Rectal smooth muscle tissue (tissue), 1 donor: ENCODE data around the gene PREX1.

Source experiments
- H3K27ac ChIP-seq: one replicate; pipeline ENCODE4 v1.7.0; 2013; ENCODE audit warnings: low read depth, low read length, inconsistent platforms
- H3K27me3 ChIP-seq: one replicate; pipeline ENCODE4 v1.7.0; 2013; ENCODE audit warnings: low read length; ENCODE audit not compliant: control insufficient read depth, insufficient read depth
- H3K36me3 ChIP-seq: one replicate; pipeline ENCODE4 v1.7.0; 2013; ENCODE audit warnings: low read length; ENCODE audit not compliant: control insufficient read depth, insufficient read depth
- H3K4me1 ChIP-seq: one replicate; pipeline ENCODE4 v1.7.0; 2013; ENCODE audit warnings: low read length; ENCODE audit not compliant: control insufficient read depth, insufficient read depth
- H3K4me3 ChIP-seq: one replicate; pipeline ENCODE4 v1.7.0; 2013; ENCODE audit warnings: low read length
- H3K9ac ChIP-seq: one replicate; pipeline ENCODE4 v1.7.0; 2013; ENCODE audit warnings: low read length

Gene PREX1

GRCh38 chr20:48676795-48677460 is 150.9 kb downstream of the PREX1 start:
- no peak overlapping the region for H3K4me3 ChIP-seq
- H3K4me1 ChIP-seq = no peaks in the 10 kb centered on the region
- H3K9ac ChIP-seq = no peak overlapping the region
- H3K27ac ChIP-seq = no peak overlapping the region
- H3K27me3 ChIP-seq = no peaks in the 10 kb centered on the region
- peaks cover 5% of the 10 kb centered on the region for H3K36me3 ChIP-seq

DNA sequence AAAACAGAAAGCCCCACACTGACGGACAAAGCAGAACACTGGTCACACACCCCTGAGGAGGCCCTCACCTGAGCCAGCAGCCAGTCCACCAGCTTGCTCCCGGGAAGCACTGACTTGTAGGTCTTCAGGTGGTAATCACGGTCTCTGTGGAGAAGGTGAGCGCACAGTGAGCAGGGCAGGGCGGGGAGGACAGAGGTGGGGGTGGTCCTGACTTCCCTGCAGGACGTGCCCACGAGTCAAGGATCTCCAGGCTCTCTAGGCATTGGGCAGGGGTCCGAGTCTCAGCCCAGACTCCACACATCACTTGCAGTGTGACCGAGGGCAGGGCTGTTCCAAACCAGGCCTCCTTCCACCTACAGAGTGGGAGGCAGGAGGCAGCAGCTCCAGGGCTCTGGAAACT is 151.7 kb downstream of the PREX1 start:
- H3K27me3 ChIP-seq = no peaks in the 10 kb centered on the region
- no peak overlapping the region for H3K4me3 ChIP-seq
- no peak overlapping the region for H3K9ac ChIP-seq
- peaks cover 5% of the 10 kb centered on the region for H3K36me3 ChIP-seq
- H3K27ac ChIP-seq = no peak overlapping the region
- no peaks in the 10 kb centered on the region for H3K4me1 ChIP-seq

- Histone ChIP-seq H3K9ac (no peak overlapping the region), H3K4me3 (no peak overlapping the region), H3K27me3 (no peaks in the 10 kb centered on the region), H3K36me3 (peaks cover 3% of the 10 kb centered on the region), H3K4me1 (no peaks in the 10 kb centered on the region), H3K27ac (no peak overlapping the region)
Observed at GRCh38 chr20:48674461-48674860, 153.3 kb downstream of the PREX1 start.

- no peaks in the 10 kb centered on the region for H3K4me1 ChIP-seq
- H3K9ac ChIP-seq = no peak overlapping the region
- H3K27ac ChIP-seq = no peak overlapping the region
- H3K4me3 ChIP-seq = no peak overlapping the region
- peaks cover 3% of the 10 kb centered on the region for H3K36me3 ChIP-seq
- H3K27me3 ChIP-seq = no peaks in the 10 kb centered on the region
Observed at GRCh38 chr20:48673507-48673906, 154.3 kb downstream of the PREX1 start.

DNA sequence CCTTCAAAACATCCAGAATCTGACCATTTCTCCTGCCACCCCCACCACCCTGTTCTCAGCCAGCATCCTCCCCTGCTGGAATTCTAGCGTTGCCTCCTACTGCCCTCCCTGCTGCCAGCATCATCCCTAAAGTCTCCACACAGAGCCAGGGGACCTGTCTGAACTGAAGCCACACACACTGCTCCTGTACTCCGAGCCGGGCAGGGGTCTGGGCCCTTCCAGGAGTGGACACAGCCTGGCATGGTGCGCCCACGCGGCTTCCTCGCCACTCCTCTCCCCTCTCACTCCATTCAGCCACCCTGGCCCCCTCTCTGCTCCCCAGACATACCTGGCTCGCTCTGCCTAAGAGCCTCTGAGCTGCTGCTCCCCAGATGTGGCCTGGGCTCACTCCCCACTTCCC is 155.5 kb downstream of the PREX1 start:
- Histone ChIP-seq H3K36me3 (peaks cover 3% of the 10 kb centered on the region), H3K27me3 (no peaks in the 10 kb centered on the region), H3K9ac (no peak overlapping the region), H3K4me3 (no peak overlapping the region), H3K4me1 (no peaks in the 10 kb centered on the region), H3K27ac (no peak overlapping the region)

GRCh38 chr20:48671141-48671540 is 156.7 kb downstream of the PREX1 start:
- H3K9ac ChIP-seq = no peak overlapping the region

GRCh38 chr20:48669946-48670605 is 157.7 kb downstream of the PREX1 start:
- H3K36me3 ChIP-seq = no peaks in the 10 kb centered on the region
- H3K4me3 ChIP-seq = no peak overlapping the region
- no peaks in the 10 kb centered on the region for H3K27me3 ChIP-seq
- no peak overlapping the region for H3K27ac ChIP-seq
- no peaks in the 10 kb centered on the region for H3K4me1 ChIP-seq
- no peak overlapping the region for H3K9ac ChIP-seq

More at GRCh38 chr20:48671141-48671540, 156.7 kb downstream of the PREX1 start:
- Histone ChIP-seq H3K27ac (no peak overlapping the region), H3K27me3 (no peaks in the 10 kb centered on the region), H3K36me3 (peaks cover 2% of the 10 kb centered on the region), H3K4me3 (no peak overlapping the region), H3K4me1 (no peaks in the 10 kb centered on the region)

DNA sequence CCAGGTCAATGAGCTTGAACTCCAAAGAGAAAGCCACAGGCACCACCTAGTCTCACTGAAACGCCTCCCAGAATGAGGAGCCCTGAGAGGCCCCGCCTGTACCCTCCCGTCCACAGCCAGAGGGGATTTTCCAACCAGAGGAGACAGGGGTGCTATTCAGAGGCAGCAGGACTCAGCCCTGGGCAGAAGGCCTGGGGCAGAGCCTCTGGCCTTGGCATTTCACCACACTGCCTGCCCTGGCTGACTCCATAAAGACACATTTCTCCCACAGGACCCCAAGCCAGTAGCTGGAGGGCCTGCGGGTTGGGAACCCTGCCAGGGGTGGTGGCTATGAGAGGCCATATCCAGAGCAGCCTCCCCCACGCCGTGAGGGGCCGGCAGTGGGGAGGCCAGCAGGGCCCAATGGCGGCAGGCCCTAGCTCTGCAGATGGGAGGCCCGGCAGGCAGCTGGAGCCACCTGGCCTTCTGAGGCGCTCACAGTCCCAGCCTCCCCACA is 159.3 kb downstream of the PREX1 start:
- H3K27ac ChIP-seq = no peak overlapping the region
- H3K36me3 ChIP-seq = no peaks in the 10 kb centered on the region
- no peak overlapping the region for H3K9ac ChIP-seq
- H3K4me1 ChIP-seq = no peaks in the 10 kb centered on the region
- no peaks in the 10 kb centered on the region for H3K27me3 ChIP-seq
- H3K4me3 ChIP-seq = no peak overlapping the region

- no peaks in the 10 kb centered on the region for H3K4me1 ChIP-seq
- H3K9ac ChIP-seq = no peak overlapping the region
- H3K27me3 ChIP-seq = no peaks in the 10 kb centered on the region
- H3K36me3 ChIP-seq = no peaks in the 10 kb centered on the region
- H3K4me3 ChIP-seq = no peak overlapping the region
- H3K27ac ChIP-seq = no peak overlapping the region
Observed at GRCh38 chr20:48667889-48668413, 159.8 kb downstream of the PREX1 start.

DNA sequence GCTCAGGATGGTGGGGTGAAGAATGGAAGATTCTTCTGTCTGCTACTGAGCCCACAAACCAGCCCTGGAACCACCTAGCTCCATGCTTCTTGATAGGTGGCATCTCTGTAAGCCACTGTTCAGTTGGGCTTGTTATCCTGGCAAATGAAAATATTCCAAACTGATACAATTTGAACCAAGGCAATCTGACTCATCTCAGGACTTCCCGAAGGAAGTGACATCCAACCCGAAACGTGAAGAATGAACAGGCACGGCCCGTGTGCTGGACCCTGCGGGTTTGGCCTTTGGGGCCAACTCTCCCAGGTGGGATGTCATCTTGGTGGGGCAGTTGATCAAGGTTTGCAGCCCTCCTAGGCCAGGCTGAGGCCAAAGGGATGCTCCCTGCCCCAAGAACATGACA is 160.3 kb downstream of the PREX1 start:
- Histone ChIP-seq H3K27me3 (no peaks in the 10 kb centered on the region), H3K27ac (no peak overlapping the region), H3K9ac (no peak overlapping the region)

GRCh38 chr20:48665785-48666184 is 162.0 kb downstream of the PREX1 start:
- Histone ChIP-seq H3K27ac (no peak overlapping the region), H3K9ac (no peak overlapping the region), H3K4me1 (peaks cover 2% of the 10 kb centered on the region), H3K4me3 (no peak overlapping the region), H3K27me3 (no peaks in the 10 kb centered on the region), H3K36me3 (no peaks in the 10 kb centered on the region)

More for the DNA sequence above, 160.3 kb downstream of the PREX1 start:
- Histone ChIP-seq H3K36me3 (no peaks in the 10 kb centered on the region), H3K4me1 (peaks cover under 1% of the 10 kb centered on the region), H3K4me3 (no peak overlapping the region)

GRCh38 chr20:48662711-48663110 is 165.1 kb downstream of the PREX1 start:
- H3K27ac ChIP-seq = no peak overlapping the region
- peaks cover 2% of the 10 kb centered on the region for H3K4me1 ChIP-seq
- H3K4me3 ChIP-seq = no peak overlapping the region
- H3K27me3 ChIP-seq = no peaks in the 10 kb centered on the region
- H3K36me3 ChIP-seq = peaks cover 3% of the 10 kb centered on the region
- no peak overlapping the region for H3K9ac ChIP-seq
